Heart right ventricle (tissue), 16 donors: ENCODE measurements around the gene SLC12A8. TPM values are rescaled to one million over a fixed set of nuclear protein-coding genes. Genes with fewer than 3 reads are reported as not detected.

Experiments
- ATAC-seq, 8 donors: fragments of 200-7000 bp; cut with Tn5 transposase; one replicate each; pipeline ENCODE4 v1.9.1; 2020; ENCODE audit warnings: mild to moderate bottlenecking in 8 of 8, moderate library complexity in 8 of 8, moderate number of reproducible peaks in 1 of 8
- DNase-seq, 2 donors: peaks; one replicate each; pipeline ENCODE4 v3.0.0-alpha.2; 2020
- H3K27ac ChIP-seq, 10 donors: fragments of 200-600 bp; sonication (generic) in 2 of 10; one replicate each; pipeline versions ENCODE4 v1.5.0 to v1.8.0; 2020 to 2022; ENCODE audit warnings: mild to moderate bottlenecking in 3 of 10
- H3K27me3 ChIP-seq, 7 donors: fragments of 200-600 bp; one replicate each; pipeline ENCODE4 v1.8.0; 2021 to 2022; ENCODE audit warnings: mild to moderate bottlenecking in 2 of 7
- H3K36me3 ChIP-seq, 9 donors: fragments of 200-600 bp; sonication (generic) in 1 of 9; one replicate each; pipeline versions ENCODE4 v1.5.0 to v1.8.0; 2020 to 2022; ENCODE audit warnings: mild to moderate bottlenecking in 2 of 9
- H3K4me1 ChIP-seq, 9 donors: fragments of 200-600 bp; sonication (generic) in 1 of 9; one replicate each; pipeline versions ENCODE4 v1.5.0 to v1.8.0; 2020 to 2022; ENCODE audit warnings: mild to moderate bottlenecking in 4 of 9
- H3K4me3 ChIP-seq, 10 donors: fragments of 200-600 bp; sonication (generic) in 2 of 10; one replicate each; pipeline versions ENCODE4 v1.5.0 to v1.8.0; 2020 to 2022; ENCODE audit warnings: mild to moderate bottlenecking in 7 of 10, moderate library complexity in 2 of 10
- H3K9me3 ChIP-seq, 11 donors: fragments of 200-600 bp in 10 of 11; sonication (generic) in 2 of 11; one replicate each; pipeline versions ENCODE4 v1.5.0 to v1.8.0; 2013 to 2022; ENCODE audit warnings: mild to moderate bottlenecking in 2 of 11, control low read depth in 1 of 11, moderate library complexity in 1 of 11
- CTCF ChIP-seq, 9 donors: fragments of 200-600 bp; sonication (generic) in 2 of 9; IDR thresholded peaks; one replicate each; pipeline versions ENCODE4 v1.5.0 to v1.8.0; 2021 to 2022; ENCODE audit warnings: antibody characterized with exemption in 9 of 9, mild to moderate bottlenecking in 5 of 9, moderate library complexity in 1 of 9
- WGBS, 2 donors: extraction: QIAGEN DNeasy Blood & Tissue Kit; methylation state at CpG; one replicate each; pipeline ENCODE4 v1.1.7; 2013; ENCODE audit warnings: inconsistent platforms in 1 of 2; 5-methylcytosine and 5-hydroxymethylcytosine counted together
- intact Hi-C, 10 donors: fragments of 100-400 bp; cut with DNase I; formaldehyde crosslinking; loops; one replicate each; pipeline versions ENCODE4 v1.11.1 to v1.14.2; 2022
- polyA plus RNA-seq, 2 donors: library from polyadenylated mRNA; stranded (reverse); fragments of 200-250 nt; gene quantifications; one replicate each; pipeline ENCODE4 v1.2.3, GENCODE V29; 2013
- total RNA-seq, 10 donors: library from RNA; stranded (reverse); fragmentation: NEBNext Ultra II Directional in 3 of 10; extraction: Animal tissue kit (Norgen Biotek cat#: 25700) in 3 of 10; gene quantifications; one replicate each; pipeline versions ENCODE4 v1.2.1 to v1.2.4, GENCODE V29; 2021 to 2023
- donor health status: Arrhythmogenic right ventricular cardiomyopathy.
- donor health status: ischemic (EF 13 %, LVEDD 7.1; RV severe dilation, severe dysfunction).
- donor health status: healthy with polysubstance abuse.
- donor health status: DM: no; HTN: yes; CAD: no.
- donor health status: DM: no; HTN: no; CAD: no.
- donor health status: ischemic (EF 25% LVEDD 6.9; RV normal size, moderate dysfunction).
- donor health status: ischemic (EF 25% LVEDD 5.7; RV mildly dilated, moderate dysfunction).
- donor health status: healthy.
- donor health status: DM: yes; HTN: yes; CAD: no.
- donor health status: Ischemic cardiomyopathy.
- donor health status: ischemic (EF 35%, LVEDD 5.7; RV mildly dilated, moderate dysfunction).
- donor health status: nonischemic (EF 11% LVEDD 7.7; RV severe dilation, severe dysfunction).
- donor health status: DM: yes; HTN: yes; CAD: no.
- donor health status: PGD.
- donor health status: ischemic (EF 29% LVEDD 5.4; RV normal size, mild dysfunction).
- donor health status: nonischemic (EF 23%, LVEDD 6.1; RV moderate dilation, normal function).

Gene SLC12A8
- total and polyA plus RNA-seq, 12 donors: 0.09 to 0.88 (median 0.40) TPM; not detected in 1

- H3K27ac ChIP-seq: no peak overlapping the region
- H3K9me3 ChIP-seq: no peaks in the 10 kb centered on the region
- intact Hi-C loops: loop anchor here in 7 of 10 donors (5.0 to 10.0 kb wide), 5 partner anchors 169 to 402 kb away; partner anchors contain the start of gene MUC13 (in 1 of the 7)
- 79 to 84% methylated on average over 13 of the region's 13 CpGs for WGBS, 2 donors
- H3K4me3 ChIP-seq: no peak overlapping the region
- H3K27me3 ChIP-seq: no peaks in the 10 kb centered on the region
- DNase-seq (no peak), ATAC-seq (no peak)
- peaks cover 0 to 32% (median 11%) of the 10 kb centered on the region in 9 donors for H3K4me1 ChIP-seq
- TF ChIP-seq CTCF (IDR thresholded peaks at IDR 0.05): no peak
- no peaks in the 10 kb centered on the region for H3K36me3 ChIP-seq
Measured at GRCh38 chr3:125166599-125167136, 45.9 kb downstream of the SLC12A8 start.

- H3K4me1 ChIP-seq: peaks cover 0 to 38% (median 17%) of the 10 kb centered on the region in 9 donors
- intact Hi-C loops: loop anchor here (1.0 to 10.0 kb wide), 11 partner anchors 167 to 401 kb away; partner anchors contain the start of gene MUC13 (in 1 of the 10)
- no peaks in the 10 kb centered on the region for H3K9me3 ChIP-seq
- no peak overlapping the region for H3K4me3 ChIP-seq
- no peaks in the 10 kb centered on the region for H3K36me3 ChIP-seq
- ATAC-seq (no peak), DNase-seq (no peak)
- H3K27ac ChIP-seq: no peak overlapping the region
- no peaks in the 10 kb centered on the region for H3K27me3 ChIP-seq
- no peak for TF ChIP-seq CTCF (IDR thresholded peaks at IDR 0.05)
- 92% methylated on average over 18 of the region's 18 CpGs for WGBS, 2 donors
Measured at GRCh38 chr3:125165948-125166553, 46.5 kb downstream of the SLC12A8 start.

GRCh38 chr3:125165189-125165947, 47.2 kb downstream of the SLC12A8 start:
- peak; percentile 69 to 85 (median 81) for TF ChIP-seq CTCF (IDR thresholded peaks at IDR 0.05)
- Histone ChIP-seq H3K27ac (no peak overlapping the region), H3K4me1 (peaks cover 0 to 44% (median 24%) of the 10 kb centered on the region in 9 donors), H3K36me3 (no peaks in the 10 kb centered on the region), H3K27me3 (no peaks in the 10 kb centered on the region), H3K4me3 (no peak overlapping the region), H3K9me3 (no peaks in the 10 kb centered on the region)
- ATAC-seq: peak; percentile 76 to 89 (median 85)
- WGBS, 2 donors: 70 to 71% methylated on average over 17 of the region's 17 CpGs
- intact Hi-C loops: loop anchor here (1.0 to 10.0 kb wide), 11 partner anchors 167 to 401 kb away; partner anchors contain the start of gene MUC13 (in 1 of the 10)
- DNase-seq: peak in 1 of 2 donors; percentile 50
